ENCODE measurements around the gene ATOSB. TPM values are rescaled to one million over a fixed set of nuclear protein-coding genes. Genes with fewer than 3 reads are reported as not detected.

ATOSB gene
- total RNA-seq, 1 donor from 2014 or later = 15.6 TPM

DNA sequence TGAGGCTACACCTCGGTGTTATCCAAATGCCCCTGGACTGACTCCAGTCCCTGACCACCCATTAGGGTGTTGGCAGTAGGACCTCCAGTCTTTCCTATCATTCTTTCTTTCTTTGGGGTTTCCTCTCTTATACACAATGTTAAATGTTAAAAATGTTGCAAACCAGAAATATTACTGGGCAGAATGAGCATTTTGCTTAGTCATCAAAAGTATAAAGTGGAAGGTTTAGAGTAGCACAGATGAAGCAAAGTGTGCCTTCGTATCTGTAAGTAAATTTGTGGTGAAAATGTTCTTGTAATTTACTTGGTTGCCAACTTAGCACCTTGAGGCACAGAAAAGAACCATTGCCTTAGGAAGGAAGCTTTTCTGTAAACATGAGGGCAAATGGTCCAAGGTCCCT, 24.4 kb upstream of the ATOSB start:
- Mint-ChIP-seq H3K27ac (no peak overlapping the region), H3K4me1 (ENCODE audit: unreplicated experiment) (no peaks in the 10 kb centered on the region), H3K36me3 (no peaks in the 10 kb centered on the region), H3K4me3 (no peak overlapping the region), H3K27me3 (no peaks in the 10 kb centered on the region), H3K9me3 (no peaks in the 10 kb centered on the region)
- TF ChIP-seq, protein P1, sequence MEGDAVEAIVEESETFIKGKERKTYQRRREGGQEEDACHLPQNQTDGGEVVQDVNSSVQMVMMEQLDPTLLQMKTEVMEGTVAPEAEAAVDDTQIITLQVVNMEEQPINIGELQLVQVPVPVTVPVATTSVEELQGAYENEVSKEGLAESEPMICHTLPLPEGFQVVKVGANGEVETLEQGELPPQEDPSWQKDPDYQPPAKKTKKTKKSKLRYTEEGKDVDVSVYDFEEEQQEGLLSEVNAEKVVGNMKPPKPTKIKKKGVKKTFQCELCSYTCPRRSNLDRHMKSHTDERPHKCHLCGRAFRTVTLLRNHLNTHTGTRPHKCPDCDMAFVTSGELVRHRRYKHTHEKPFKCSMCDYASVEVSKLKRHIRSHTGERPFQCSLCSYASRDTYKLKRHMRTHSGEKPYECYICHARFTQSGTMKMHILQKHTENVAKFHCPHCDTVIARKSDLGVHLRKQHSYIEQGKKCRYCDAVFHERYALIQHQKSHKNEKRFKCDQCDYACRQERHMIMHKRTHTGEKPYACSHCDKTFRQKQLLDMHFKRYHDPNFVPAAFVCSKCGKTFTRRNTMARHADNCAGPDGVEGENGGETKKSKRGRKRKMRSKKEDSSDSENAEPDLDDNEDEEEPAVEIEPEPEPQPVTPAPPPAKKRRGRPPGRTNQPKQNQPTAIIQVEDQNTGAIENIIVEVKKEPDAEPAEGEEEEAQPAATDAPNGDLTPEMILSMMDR (conservative IDR thresholded peaks at IDR 0.05) = no peak
- no peak for DNase-seq (ENCODE audit: extremely low spot score, unreplicated experiment)

GRCh38 chr9:35136866-35137265, 21.2 kb upstream of the ATOSB start:
- Mint-ChIP-seq H3K27me3 (no peaks in the 10 kb centered on the region), H3K27ac (peak overlapping the region; percentile 64), H3K4me1 (ENCODE audit: unreplicated experiment) (no peaks in the 10 kb centered on the region), H3K36me3 (no peaks in the 10 kb centered on the region), H3K9me3 (peaks cover 9% of the 10 kb centered on the region), H3K4me3 (no peak overlapping the region)
- no peak for DNase-seq (ENCODE audit: extremely low spot score, unreplicated experiment)
- TF ChIP-seq, protein P1 (conservative IDR thresholded peaks at IDR 0.05) = no peak

DNA sequence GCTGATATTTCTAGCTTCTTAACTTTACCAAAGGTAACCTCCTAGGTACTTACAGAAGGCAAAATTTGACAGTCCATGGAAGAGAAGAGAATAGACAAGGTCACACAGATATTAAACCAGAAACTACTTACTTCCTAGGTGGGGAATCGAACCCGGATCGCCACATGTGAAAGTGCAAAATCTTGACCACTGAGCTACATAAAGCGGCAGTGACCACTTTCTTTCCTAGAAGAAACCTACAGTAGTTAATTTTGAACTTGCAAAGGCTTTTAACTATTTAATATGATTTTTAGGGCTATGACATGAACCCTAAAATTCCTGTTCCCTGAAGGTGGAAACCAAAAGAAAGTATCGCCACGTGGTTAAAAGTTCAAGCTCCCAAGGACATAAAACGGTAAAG, 20.3 kb upstream of the ATOSB start:
- no peaks in the 10 kb centered on the region for H3K4me1 Mint-ChIP-seq (ENCODE audit: unreplicated experiment)
- H3K9me3 Mint-ChIP-seq = peaks cover 9% of the 10 kb centered on the region
- H3K27ac Mint-ChIP-seq = no peak overlapping the region
- TF ChIP-seq, protein P1 (conservative IDR thresholded peaks at IDR 0.05) = no peak
- no peak for DNase-seq (ENCODE audit: extremely low spot score, unreplicated experiment)
- no peaks in the 10 kb centered on the region for H3K27me3 Mint-ChIP-seq
- H3K4me3 Mint-ChIP-seq = no peak overlapping the region
- no peaks in the 10 kb centered on the region for H3K36me3 Mint-ChIP-seq

- Mint-ChIP-seq H3K4me3 (no peak overlapping the region), H3K4me1 (ENCODE audit: unreplicated experiment) (no peaks in the 10 kb centered on the region), H3K27me3 (no peaks in the 10 kb centered on the region), H3K36me3 (no peaks in the 10 kb centered on the region), H3K9me3 (peaks cover 9% of the 10 kb centered on the region), H3K27ac (no peak overlapping the region)
- TF ChIP-seq, protein P1 (conservative IDR thresholded peaks at IDR 0.05) = no peak
- no peak for DNase-seq (ENCODE audit: extremely low spot score, unreplicated experiment)
Observed at GRCh38 chr9:35134920-35135319, 19.3 kb upstream of the ATOSB start.

- TF ChIP-seq, protein P1 (conservative IDR thresholded peaks at IDR 0.05) = peak; percentile 97
- Mint-ChIP-seq H3K9me3 (peaks cover 4% of the 10 kb centered on the region), H3K4me3 (peak overlapping the region; percentile 99), H3K4me1 (ENCODE audit: unreplicated experiment) (peaks cover 18% of the 10 kb centered on the region), H3K27me3 (no peaks in the 10 kb centered on the region), H3K36me3 (peaks cover 3% of the 10 kb centered on the region), H3K27ac (peak overlapping the region; percentile 97)
- DNase-seq (ENCODE audit: extremely low spot score, unreplicated experiment) = peak; percentile 89
Observed at GRCh38 chr9:35116898-35117551, 1.4 kb upstream of the ATOSB start.

Data from type B pancreatic cell (in vitro differentiated cells).